C4-2B (cell line): ENCODE measurements around the gene FOXJ3.

Experiments
- CTCF ChIP-seq: fragments of 450-650 bp; conservative IDR thresholded peaks from 2 replicates; pipeline ENCODE4 v1.5.1; 2017; ENCODE audit warnings: mild to moderate bottlenecking
- ZFX ChIP-seq: fragments of 450-650 bp; IDR thresholded peaks from 2 replicates; pipeline ENCODE4 v1.6.1; 2017

- TF ChIP-seq CTCF (no peak), ZFX (no peak)
Measured at GRCh38 chr1:42317308-42317707, 17.7 kb downstream of the FOXJ3 start.
